Posterior cingulate gyrus (tissue), 11 donors: Measurements from ENCODE around the gene SLC35F3.
"Not testable (repeated sequence)": the region's sequence is repeated elsewhere in the genome, so short reads cannot be mapped to it uniquely, and the experiment has no call there.

Source experiments
- DNase-seq, 10 donors: peaks; one replicate each; pipeline versions ENCODE4 v3.0.0 to v3.0.0-alpha.2; 2020 to 2021; ENCODE audit warnings: mixed read lengths in 3 of 10
- intact Hi-C: fragments of 100-400 bp; cut with DNase I; formaldehyde crosslinking; loops from one replicate; pipeline ENCODE4 v1.15.1; 2023

SLC35F3 gene

DNA sequence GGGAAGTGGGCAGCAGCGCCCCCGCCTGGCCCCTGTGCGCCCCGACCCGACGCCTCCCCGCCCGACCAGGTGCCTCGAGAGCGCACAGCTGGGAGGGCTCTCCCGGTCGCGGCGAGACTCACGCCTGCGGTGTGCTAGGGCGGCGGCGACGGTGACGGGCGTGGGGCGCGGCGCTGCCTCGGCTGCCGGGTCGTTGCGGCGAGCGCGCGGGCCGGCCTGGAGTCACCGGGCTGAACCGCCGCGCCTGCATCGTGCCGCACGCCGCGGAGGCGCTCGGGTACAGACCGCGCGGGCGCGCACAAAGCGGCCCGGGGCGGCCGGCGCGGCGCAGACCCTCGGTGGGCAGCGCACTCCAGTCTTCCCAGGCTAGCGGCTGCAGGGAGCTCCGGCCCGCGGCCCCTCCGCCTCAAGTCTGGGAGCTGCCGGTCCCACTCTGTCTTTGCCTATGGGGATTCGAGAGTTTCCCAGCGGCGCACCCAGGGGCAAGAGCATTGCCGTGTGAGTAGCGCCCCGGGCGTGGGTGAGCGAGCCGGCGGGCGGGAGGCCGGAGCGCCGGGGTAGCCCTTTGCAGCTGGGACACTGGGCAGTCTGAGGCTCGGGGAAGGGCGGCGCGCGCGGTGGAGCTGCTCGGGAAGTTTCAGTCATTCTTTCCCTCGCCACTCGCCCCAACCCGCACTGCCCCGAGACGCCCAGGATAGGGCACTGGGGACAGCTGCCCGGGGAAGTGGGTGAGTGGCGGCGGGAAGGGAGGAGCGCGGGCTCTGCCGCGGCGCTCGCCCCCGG is at the start of gene SLC35F3:
Gene SLC35F3, plus strand, starts transcription at position 44 of the 783 bp plus-strand sequence.
- DNase-seq: peak in 8 of 10 donors; percentile 12 to 90 (median 28)
- intact Hi-C loops: no loop called here

DNA sequence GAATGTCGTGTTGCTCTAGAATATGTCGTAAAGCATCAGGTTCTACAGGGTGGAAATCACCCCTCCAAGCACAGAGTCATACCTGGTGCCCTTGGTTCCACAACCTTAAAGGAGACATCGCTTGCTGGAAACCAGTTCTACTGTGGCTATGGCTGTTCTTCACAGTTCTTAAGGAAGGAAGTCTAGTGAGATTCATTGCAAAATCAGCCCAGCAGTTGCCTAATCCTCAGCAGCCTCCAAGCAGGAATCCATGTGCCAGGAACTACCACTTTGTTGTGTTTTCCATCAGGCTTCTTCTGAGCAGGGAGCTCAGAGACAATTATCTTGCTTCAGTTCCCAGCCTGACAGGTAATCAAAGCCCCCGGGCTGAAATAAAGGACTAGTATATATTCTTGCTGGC is 45.0 kb upstream of the SLC35F3 start:
- no peak for DNase-seq
- intact Hi-C loops: no loop called here

DNA sequence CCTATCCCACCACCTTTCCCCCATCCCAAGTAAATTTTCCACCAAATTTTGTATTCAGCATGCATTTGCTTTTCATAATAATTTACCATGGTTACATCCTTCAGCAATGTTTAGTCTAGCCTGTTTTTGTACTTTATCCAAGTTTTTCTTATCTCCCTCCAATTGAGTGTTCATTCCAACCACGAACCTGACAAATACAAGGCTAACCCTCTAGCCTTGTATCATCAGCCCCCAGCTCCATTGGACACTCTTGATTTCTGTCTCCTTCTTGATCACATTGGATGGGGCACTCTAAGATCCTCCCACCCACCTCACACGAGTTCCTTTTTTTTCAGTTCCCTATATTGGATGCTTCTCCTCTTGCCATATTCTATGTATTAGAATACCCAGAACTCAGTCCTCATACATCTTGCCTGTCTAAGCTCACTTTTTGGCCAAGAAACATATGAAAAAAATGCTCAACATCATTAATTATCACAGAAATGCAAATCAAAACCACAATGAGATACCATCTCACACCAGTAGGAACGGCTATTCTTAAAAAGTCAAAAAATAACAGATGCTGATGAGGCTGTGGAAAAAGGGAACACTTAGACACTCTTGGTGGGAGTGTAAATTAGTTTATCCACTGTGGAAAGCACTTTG is 40.5 kb upstream of the SLC35F3 start:
- intact Hi-C loops: no loop called here
- no peak for DNase-seq

DNA sequence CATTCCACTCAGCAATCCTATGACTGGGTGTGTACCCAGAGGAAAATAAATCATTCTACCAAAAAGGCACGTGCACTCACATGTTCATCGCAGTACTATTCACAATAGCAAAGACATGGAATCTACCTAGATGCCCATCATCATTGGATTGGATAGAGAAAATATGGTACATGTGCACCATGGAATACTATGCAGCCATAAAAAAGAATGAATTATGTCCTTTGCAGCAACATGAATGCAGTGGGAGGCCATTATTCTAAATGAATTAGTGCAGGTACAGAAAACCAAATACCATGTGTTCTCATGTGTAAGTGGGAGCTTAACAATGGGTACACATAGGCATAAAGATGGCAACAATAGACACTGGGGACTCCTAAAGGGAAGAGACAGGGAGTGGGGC is 39.9 kb upstream of the SLC35F3 start:
- no peak for DNase-seq
- intact Hi-C loops: no loop called here

DNA sequence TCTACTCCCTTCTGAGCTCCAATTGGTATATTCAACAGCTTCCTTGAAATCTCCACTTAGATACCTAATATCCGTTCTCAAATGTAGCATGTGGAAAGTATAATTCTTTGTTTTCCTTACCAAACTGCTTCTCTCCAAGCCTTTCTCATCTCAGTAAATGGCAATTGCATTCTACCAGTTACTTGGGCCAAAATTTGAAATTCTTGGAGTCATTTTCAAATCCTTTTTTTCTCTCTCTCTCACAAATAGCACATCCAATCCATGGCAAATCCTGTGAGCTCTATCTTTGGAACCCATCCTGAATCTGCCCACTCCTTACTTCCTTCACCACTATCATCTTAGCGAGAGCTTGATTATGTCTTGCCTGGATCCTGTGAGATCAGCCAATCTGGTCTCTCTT is 39.3 kb upstream of the SLC35F3 start:
- intact Hi-C loops: no loop called here
- no peak for DNase-seq

DNA sequence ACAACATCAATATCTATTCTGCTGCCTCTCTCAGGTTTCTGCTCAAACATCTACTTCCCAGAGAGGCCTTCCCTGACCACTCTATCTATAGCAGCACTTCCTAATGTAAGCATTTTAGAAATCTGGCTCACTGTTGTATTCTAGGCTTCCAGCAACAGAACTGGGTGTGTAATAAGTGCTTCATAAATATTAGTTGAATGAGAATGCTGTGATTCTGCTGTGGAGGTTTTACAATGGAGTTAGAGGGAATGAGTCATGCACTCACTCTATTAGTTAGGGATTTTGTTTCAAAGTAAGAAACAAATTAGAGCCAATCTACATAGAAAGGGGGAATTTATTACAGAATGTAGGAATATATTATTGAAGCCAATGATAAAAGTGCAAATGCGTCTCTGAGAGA is 38.6 kb upstream of the SLC35F3 start:
- no peak for DNase-seq
- intact Hi-C loops: no loop called here

DNA sequence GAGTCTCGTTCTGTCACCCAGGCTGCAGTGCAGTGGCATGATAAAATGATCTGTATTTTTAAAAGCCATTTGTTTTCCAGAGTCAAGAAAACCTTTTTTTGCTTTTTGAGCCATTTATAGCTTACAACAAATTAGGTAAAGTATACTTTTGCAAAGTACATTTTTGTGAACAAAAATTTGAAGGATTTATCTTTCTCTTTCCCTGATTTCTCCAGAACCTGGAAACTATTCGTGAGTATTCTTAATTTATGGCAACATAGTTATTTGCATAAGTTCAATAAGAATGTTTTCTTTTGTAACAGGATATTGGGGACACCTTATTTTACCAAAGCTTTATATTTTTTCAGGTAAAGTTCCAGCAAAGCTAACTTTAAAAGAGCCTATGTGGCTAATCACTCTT is 37.4 kb upstream of the SLC35F3 start:
- intact Hi-C loops: no loop called here

DNA sequence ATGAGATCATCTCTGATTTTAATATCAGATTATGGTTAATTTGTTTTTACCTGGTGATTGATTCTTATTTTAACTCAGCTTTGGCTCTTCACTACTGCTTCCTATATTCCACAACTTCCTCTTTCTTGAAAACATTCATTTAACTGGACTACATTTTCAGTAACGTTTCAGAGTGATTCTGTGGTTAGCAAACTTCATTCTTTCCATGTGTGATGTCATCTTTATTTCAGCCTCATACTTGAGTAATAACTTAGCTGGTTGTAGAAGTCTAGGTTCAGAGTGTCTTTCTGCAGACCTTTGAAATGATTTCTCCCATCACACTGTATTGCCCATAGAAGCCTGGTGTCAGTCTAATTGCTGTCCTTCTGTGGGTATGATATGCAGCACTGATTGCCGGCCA is 36.0 kb upstream of the SLC35F3 start:
- intact Hi-C loops: no loop called here
- DNase-seq: no peak

More for the DNA sequence above, 37.4 kb upstream of the SLC35F3 start:
- no peak for DNase-seq

DNA sequence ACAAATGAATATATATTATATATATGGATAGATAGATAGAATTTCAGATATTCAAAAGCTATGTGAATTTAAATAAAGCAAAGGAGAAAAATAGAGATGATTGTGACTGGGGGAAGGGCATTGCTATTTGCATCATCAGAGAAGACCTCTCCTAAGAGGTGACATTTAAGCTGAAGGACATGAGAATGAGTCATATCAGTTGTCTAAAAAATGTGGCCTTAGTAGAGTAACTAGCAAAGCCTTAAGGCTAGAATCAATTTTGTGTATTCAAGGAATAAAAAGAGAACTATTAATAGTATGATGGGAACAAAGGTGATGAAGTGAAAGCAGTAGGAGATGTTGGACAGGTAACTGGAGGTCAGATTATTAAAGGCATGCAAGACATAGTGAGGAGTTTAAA is 34.8 kb upstream of the SLC35F3 start:
- intact Hi-C loops: no loop called here
- no peak for DNase-seq

DNA sequence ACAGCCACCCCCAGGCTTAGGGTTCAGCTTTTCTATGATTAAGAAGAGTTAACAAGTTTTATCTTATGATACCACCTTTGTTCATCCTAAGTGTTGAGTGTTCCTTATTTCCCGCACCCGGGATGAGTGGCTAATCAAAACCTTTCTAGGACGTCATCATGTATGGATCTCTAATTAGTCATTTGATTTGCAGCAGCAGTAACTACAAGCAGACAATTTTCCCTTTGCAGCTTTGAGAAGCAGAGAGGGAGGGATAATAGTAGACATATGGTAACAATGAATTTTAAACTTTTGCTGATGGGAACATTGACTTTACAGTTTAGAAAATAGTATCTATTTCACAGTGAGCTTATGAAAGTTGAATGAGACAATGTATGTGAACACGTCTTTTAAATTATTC is 30.8 kb upstream of the SLC35F3 start:
- intact Hi-C loops: no loop called here
- DNase-seq: no peak

DNA sequence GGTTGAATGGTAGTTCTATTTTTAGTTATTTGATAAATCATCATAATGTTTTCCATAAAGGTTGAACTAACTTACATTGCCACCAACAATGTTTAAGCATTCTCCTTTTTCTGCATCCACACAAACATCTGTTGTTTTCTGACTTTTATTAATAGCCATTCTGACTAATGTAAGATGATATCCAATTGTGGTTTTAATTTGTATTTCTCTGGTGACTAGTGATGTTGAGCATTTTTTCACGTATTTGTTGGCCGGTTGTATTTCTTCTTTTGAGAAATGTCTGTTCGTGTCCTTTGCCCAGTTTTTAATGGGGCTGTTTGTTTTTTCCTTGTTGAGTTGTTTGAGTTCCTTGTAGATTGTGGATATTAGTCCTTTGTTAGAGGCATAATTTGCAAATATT is 24.6 kb upstream of the SLC35F3 start:
- intact Hi-C loops: no loop called here

DNA sequence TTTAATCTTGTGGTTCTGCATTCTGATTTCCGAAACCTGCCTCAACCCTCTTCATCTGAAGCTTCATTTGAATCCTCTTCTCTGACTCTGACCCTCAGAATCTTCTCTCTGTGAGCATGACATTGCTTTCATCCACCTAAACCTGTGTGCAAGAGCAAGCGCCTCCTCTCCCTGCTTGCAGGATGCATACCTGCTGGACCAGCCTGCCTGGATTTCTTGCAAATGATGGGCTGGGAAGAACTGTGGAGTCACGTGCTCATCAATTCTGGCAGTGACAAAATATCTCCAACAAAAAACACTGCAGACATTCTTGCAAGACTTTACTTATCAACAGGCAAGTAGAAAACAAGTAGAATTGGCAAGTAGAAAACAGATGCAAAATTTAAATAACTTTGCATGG is 20.8 kb upstream of the SLC35F3 start:
- intact Hi-C loops: no loop called here
- no peak for DNase-seq

More for the DNA sequence above, 24.6 kb upstream of the SLC35F3 start:
- DNase-seq: no peak

DNA sequence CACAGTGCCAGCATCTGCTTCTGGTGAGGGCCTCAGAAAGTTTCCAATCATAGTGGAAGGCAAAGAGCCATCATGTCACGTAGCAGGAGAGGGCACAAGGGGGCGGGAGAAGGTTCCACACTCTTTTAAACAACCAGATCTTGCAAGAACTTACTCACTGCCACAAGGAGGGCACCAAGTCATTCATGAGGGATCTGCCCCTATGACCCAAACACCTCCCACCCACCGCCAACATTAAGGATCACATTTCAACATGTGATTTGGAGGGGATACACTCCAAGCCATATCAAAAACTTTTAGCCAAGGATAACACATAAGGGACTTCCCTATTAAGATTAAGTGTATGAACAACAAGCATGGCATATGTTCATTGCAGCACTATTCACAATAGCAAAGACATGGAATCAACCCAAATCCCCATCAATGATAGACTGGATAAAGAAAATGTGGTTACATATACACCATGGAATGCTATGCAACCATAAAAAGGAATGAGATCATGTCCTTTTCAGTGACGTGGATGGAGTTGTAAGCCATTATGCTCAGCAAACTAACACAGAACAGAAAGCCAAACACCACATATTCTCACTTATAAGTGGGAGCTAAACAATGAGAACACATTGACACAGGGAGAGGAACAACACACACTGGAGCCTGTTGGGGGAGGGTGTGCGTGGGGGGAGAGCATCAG is 19.9 kb upstream of the SLC35F3 start:
- DNase-seq: no peak

DNA sequence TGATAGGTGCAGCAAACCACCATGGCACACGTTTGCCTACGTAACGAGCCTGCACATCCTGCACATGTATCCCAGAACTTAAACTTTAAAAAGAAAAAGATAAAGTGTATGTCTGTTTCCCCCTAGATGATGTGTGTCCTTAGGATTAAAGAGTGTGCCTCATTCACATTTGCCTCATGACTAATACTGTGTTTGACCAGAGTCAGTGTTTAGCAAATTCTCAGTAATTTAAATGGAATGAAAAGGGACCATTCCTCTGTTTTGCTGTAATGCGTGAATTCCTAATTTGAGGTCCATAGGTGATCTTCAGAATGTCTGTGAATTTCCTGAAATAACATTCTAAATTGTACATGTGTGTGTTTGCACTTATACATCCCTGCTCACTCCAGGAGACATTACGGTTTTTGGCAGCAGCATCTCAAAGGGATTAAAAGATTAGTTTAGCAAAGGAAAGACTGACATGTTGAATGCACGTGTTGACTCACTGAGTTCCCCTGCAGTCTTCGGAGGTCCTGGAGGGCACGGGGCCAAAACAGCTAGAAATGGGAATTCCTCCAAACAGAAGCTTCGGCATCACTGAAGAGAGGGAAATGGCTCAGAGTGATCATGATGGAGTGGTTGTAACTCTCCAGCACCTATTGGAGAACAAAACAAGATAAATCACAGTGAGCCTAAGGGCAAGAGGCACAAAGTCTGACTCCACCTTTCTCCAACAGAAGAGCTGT is 19.1 kb upstream of the SLC35F3 start:
- DNase-seq: no peak
- intact Hi-C loops: no loop called here

More for the DNA sequence above, 19.9 kb upstream of the SLC35F3 start:
- intact Hi-C loops: no loop called here

DNA sequence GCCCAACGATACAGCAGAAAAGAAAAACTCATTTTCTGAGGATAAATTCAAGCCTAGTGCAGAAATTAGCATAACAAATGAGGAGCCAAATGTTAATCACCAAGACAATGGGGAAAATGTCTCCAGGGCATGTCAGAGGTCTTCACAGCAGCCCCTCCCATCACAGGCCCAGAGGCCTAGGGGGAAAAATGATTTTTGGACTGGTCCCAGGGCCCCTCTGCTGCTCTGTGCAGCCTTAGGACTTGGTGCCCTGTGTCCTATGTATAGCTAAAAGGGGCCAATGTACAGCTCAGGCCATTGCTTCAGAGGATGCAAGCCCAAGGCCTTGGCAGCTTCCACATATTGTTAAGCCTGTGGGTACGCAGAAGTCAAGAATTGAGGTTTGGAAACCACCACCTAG is 13.3 kb upstream of the SLC35F3 start:
- intact Hi-C loops, DNase-seq: not testable (repeated sequence)

DNA sequence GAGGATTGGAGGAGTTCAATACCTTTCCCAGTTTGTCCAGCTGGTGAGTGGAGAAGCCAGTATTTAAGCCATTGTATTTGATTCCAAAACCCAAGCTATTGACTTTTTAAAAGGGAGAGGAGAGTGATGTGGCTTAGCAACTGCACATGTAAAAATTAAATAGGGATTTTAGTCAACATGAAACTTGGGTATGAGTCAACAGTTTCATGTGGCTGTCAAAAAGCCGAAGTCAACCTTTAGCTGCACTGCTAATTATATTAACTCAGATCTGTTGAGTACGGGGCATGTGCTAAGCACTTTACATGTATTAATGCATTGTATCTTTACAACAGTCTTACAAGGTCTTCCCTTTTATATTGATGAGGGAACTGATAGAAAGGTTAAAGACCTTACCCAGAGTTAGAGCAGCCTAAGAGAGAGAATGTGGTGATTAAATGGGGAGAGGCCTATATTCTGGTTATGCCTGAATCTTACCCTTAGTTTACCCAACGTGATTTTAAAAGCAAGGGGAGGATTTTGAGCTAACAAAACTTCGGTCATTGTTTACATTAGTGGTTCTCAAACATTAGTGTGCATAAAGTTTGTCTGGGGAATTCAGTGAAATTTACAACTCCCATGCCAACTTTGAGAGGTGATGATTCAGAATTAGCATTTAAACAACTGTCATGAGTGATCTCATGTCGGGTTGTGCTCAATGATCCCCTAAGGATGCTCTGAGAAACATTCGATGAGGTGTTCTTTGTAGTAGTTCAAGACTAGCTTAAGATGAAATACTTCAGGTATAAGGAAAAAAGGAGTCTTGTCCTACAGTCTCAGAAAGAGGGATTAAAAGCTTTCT is 6.9 kb upstream of the SLC35F3 start:
- intact Hi-C loops: no loop called here
- no peak for DNase-seq

DNA sequence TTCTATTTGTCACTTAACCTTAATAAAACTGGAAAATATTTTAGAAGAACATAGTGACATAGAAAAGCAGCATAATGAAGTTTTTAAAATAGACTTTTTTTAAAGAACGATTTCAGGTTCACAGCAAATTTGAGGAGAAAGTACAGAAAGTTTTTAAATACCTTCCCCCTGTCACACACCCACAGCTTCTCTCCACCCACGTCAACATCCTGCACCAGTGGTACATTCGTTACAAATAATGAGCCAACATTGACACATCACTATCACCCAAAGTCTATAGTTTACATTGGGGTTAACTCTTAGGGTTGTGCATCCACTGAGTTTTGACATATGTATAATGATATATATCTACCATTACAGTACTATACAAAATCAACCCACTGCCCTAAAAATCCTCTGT is 3.0 kb upstream of the SLC35F3 start:
- no peak for DNase-seq
- intact Hi-C loops: no loop called here

DNA sequence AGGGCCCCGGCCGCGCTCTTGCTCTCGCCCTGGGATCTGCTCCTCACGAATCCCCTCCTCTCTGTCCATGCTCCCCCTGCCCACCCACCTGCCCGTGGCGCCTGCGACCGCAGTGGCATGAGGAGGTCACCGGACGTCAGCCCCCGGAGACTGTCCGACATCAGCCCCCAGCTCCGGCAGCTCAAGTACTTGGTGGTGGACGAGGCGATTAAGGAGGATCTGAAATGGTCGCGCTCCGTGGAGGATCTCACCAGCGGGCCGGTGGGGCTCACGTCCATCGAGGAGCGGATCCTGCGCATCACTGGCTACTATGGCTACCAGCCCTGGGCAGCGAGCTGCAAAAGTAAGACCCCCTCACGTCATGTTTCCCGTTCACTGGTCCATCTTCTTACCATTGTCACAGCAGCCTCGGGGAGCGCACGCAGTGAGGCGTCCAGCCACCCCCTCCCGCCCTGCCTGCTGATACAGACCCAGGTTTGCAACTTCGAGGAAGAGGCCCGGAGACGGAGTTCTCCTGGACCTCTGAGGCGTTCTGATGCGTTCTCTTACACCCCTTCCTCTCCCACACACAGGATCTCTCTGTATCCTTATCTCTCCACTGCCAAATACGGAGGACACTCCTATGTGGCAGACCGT is 1.1 kb downstream of the SLC35F3 start:
- DNase-seq: peak in 5 of 10 donors; percentile 6 to 81 (median 68)
- intact Hi-C loops: no loop called here

DNA sequence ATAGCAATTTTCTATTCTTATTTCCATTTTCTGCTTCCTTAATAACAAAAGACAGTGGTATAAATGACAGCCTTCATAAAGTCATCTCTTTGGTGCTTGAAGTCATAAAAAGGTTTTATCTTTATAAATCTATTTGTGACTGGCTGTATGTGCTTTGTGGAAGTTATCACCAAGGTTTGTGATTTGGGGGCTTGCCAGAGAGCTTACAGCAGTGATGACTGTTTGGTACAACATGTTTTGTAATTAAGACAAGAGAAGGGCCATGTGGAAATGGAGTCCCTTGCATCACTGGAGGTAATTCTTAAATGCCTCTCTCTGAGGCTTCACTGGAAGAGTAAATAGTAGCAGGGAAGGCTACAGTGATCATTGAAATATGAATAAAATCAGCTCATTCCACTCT is 2.7 kb downstream of the SLC35F3 start:
- intact Hi-C loops: no loop called here
- DNase-seq: no peak

DNA sequence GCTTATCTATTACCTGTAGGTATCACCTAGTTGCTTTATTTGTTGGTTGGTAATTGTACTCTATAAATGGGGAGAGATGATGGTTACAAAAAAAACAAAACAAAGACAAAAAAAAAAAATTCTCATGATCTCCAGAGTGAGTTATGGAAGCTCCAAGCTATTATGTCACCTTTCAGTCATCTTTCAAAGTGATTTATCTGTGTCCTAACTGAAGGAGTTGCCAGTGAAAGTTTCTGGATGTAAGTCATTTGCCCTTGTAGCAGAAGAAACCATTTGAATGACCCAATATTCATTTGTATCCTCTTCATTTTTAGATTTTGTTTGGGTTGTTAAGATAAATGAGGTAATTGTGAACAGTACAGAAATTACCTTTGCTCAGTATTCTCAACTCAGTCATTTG is 3.6 kb downstream of the SLC35F3 start:
- intact Hi-C loops: no loop called here
- no peak for DNase-seq
